Measurements from ENCODE around the gene NFAT5.

DNA sequence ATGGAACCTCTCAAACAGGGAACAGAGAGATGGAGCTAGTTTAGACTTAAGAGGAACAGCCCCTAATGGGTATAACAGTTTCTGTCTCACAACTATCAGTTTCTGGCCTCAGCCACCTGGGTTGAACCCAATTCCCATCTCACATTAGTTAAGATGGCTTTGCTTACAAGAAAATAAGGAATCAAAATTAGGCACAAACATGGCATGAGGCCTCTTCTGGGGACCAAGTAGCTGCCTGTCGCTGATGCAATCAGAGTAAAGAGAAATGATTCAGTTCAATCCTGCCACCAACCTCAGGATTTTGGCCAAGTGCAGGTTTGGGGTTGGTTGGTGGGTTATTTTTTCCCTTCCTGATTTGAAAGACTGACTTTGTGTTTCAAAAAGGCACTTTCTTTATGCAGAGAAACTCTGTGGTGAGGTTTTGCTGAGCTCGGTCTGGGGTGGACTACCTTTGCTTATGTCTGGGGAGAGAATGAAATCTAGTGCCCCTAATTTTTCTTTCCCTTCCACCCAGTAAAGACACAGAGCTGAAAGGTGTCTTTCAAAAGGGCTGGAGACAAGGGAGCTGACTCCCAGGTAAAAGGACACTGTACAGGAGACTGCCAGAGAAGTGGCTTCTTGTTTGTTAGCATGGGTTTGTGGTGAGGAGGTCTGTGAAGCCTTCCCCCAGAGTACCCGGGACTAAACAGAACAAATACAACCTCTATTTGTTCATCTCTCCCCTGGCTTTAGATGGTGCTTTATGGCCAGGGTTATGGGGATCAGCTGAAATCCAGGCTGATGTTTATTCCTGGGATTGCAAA is 44.8 kb upstream of the NFAT5 start:
- no peak for TF ChIP-seq EP300 (IDR thresholded peaks at IDR 0.05)
- no peak for TF ChIP-seq ZFP36 (IDR thresholded peaks at IDR 0.05; ENCODE audit: borderline replicate concordance, partially characterized antibody)
